ENCODE data around the gene GMDS.

- TF ChIP-seq EZH2 (IDR thresholded peaks at IDR 0.05; ENCODE audit: low read length) = no peak
- TF ChIP-seq, protein P1, sequence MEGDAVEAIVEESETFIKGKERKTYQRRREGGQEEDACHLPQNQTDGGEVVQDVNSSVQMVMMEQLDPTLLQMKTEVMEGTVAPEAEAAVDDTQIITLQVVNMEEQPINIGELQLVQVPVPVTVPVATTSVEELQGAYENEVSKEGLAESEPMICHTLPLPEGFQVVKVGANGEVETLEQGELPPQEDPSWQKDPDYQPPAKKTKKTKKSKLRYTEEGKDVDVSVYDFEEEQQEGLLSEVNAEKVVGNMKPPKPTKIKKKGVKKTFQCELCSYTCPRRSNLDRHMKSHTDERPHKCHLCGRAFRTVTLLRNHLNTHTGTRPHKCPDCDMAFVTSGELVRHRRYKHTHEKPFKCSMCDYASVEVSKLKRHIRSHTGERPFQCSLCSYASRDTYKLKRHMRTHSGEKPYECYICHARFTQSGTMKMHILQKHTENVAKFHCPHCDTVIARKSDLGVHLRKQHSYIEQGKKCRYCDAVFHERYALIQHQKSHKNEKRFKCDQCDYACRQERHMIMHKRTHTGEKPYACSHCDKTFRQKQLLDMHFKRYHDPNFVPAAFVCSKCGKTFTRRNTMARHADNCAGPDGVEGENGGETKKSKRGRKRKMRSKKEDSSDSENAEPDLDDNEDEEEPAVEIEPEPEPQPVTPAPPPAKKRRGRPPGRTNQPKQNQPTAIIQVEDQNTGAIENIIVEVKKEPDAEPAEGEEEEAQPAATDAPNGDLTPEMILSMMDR (optimal IDR thresholded peaks at IDR 0.05 in 1 of 3, IDR thresholded peaks at IDR 0.05 in 1 of 3, conservative IDR thresholded peaks at IDR 0.05 in 1 of 3; ENCODE audit: extremely low read depth in 1 of 3, insufficient read depth in 2 of 3, low read length in 3 of 3) = no peak
Observed at GRCh38 chr6:1850840-1851157, 394.6 kb downstream of the GMDS start.

Measured in keratinocyte (primary cell).